Astrocyte of the cerebellum (primary cell): Measurements from ENCODE around the gene CCL14.

Source experiments
- DNase-seq: peaks from one replicate; pipeline ENCODE4 v3.0.0-alpha.2; 2011; ENCODE audit warnings: low read depth
- H3K4me3 ChIP-seq: 2 replicates; pipeline ENCODE4 v1.5.1; 2011; ENCODE audit warnings: mild to moderate bottlenecking, low read depth, low read length, moderate library complexity
- CTCF ChIP-seq: IDR thresholded peaks from 2 replicates; pipeline ENCODE4 v1.5.1; 2012; ENCODE audit warnings: low read length, low read depth, moderate library complexity, mild to moderate bottlenecking; ENCODE audit errors: missing control alignments
- in situ Hi-C: cut with HindIII; loops from 2 replicates; pipeline ENCODE4 v1.10.0; 2017; ENCODE audit warnings: low sequenced_read_pairs

Gene CCL14

GRCh38 chr17:35981246-35981645, 5.3 kb downstream of the CCL14 start, which contains the start of gene CCL16:
CCL16 (minus strand) TSS chr17:35981497; CDS start chr17:35981420, 77 bp downstream.
- DNase-seq: no peak
- in situ Hi-C loops: loop anchor here (25.0 kb wide), 2 partner anchors 131 to 506 kb away; partner anchors contain the start of genes CCL4 and ZNHIT3
- H3K4me3 ChIP-seq: no peak within 1 kb of the TSS
- no peak for TF ChIP-seq CTCF

GRCh38 chr17:35978346-35978745, 8.2 kb downstream of the CCL14 start:
- DNase-seq: no peak
- in situ Hi-C loops: loop anchor here (25.0 kb wide), 2 partner anchors 134 to 509 kb away; partner anchors contain the start of genes CCL4 and ZNHIT3
- H3K4me3 ChIP-seq: no peak overlapping the region
- TF ChIP-seq CTCF: no peak

GRCh38 chr17:35977509-35977908, 9.0 kb downstream of the CCL14 start:
- no peak for DNase-seq
- no peak overlapping the region for H3K4me3 ChIP-seq
- in situ Hi-C loops: loop anchor here (25.0 kb wide), 2 partner anchors 135 to 510 kb away; partner anchors contain the start of genes CCL4 and ZNHIT3
- no peak for TF ChIP-seq CTCF

- DNase-seq: no peak
- no peak overlapping the region for H3K4me3 ChIP-seq
- TF ChIP-seq CTCF: no peak
- in situ Hi-C loops: no loop called here
Observed at GRCh38 chr17:35973333-35974260, 12.9 kb downstream of the CCL14 start.

GRCh38 chr17:35972945-35973332, 13.6 kb downstream of the CCL14 start:
- in situ Hi-C loops: no loop called here
- TF ChIP-seq CTCF: no peak
- no peak for DNase-seq
- no peak overlapping the region for H3K4me3 ChIP-seq

GRCh38 chr17:35972535-35972934, 14.0 kb downstream of the CCL14 start:
- no peak for DNase-seq
- TF ChIP-seq CTCF: no peak
- in situ Hi-C loops: no loop called here
- H3K4me3 ChIP-seq: no peak overlapping the region
